H9 (cell line): ENCODE measurements around the gene AGBL4. TPM values are rescaled to one million over a fixed set of nuclear protein-coding genes. Genes with fewer than 3 reads are reported as not detected.
"Not testable (repeated sequence)": the region's sequence is repeated elsewhere in the genome, so short reads cannot be mapped to it uniquely, and the experiment has no call there.

Source experiments
- DNase-seq: peaks from one replicate; pipeline ENCODE4 v3.0.0-alpha.2; 2017
- H2AFZ ChIP-seq: one replicate; pipeline ENCODE4 v1.6.1; 2013; ENCODE audit warnings: mild to moderate bottlenecking, low read length, control low read depth, moderate library complexity
- H2AK5ac ChIP-seq: 2 replicates; pipeline ENCODE4 v1.6.1; 2013; ENCODE audit warnings: low read length, control low read depth, mixed read lengths; ENCODE audit not compliant: insufficient read length
- H2BK120ac ChIP-seq: one replicate; pipeline ENCODE4 v1.6.1; 2013; ENCODE audit warnings: low read depth, mild to moderate bottlenecking, low read length, control low read depth, inconsistent platforms; ENCODE audit not compliant: poor library complexity, severe bottlenecking
- H2BK12ac ChIP-seq: 2 replicates; pipeline ENCODE4 v1.6.1; 2013; ENCODE audit warnings: low read length, control low read depth, mixed read lengths, low read depth; ENCODE audit not compliant: insufficient read length
- H2BK15ac ChIP-seq: 2 replicates; pipeline ENCODE4 v1.6.1; 2013; ENCODE audit warnings: low read depth, low read length, control low read depth
- H2BK20ac ChIP-seq: one replicate; pipeline ENCODE4 v1.6.1; 2013; ENCODE audit warnings: low read depth, mild to moderate bottlenecking, low read length, control low read depth, inconsistent platforms; ENCODE audit not compliant: poor library complexity, severe bottlenecking
- H2BK5ac ChIP-seq: 2 replicates; pipeline ENCODE4 v1.6.1; 2013; ENCODE audit warnings: low read length, control low read depth, mixed read lengths; ENCODE audit not compliant: insufficient read length
- H3K14ac ChIP-seq: 2 replicates; pipeline ENCODE4 v1.6.1; 2013; ENCODE audit warnings: low read length, control low read depth; ENCODE audit not compliant: insufficient read depth
- H3K18ac ChIP-seq: 2 replicates; pipeline ENCODE4 v1.6.1; 2013; ENCODE audit warnings: low read depth, mild to moderate bottlenecking, mixed read lengths, low read length, control low read depth; ENCODE audit not compliant: insufficient read length
- H3K23ac ChIP-seq: 2 replicates; pipeline ENCODE4 v1.6.1; 2013; ENCODE audit warnings: low read length, control low read depth, mixed read lengths, low read depth; ENCODE audit not compliant: insufficient read length
- H3K23me2 ChIP-seq: 2 replicates; pipeline ENCODE4 v1.6.1; 2013; ENCODE audit warnings: low read depth, mild to moderate bottlenecking, mixed read lengths, low read length, control low read depth; ENCODE audit not compliant: insufficient read length, poor library complexity, severe bottlenecking
- H3K27ac ChIP-seq: 2 replicates; pipeline ENCODE4 v1.5.1; 2013; ENCODE audit warnings: low read length, control low read depth, mixed read lengths, low read depth; ENCODE audit not compliant: insufficient read length
- H3K27me3 ChIP-seq: 2 replicates; pipeline ENCODE4 v1.6.1; 2013; ENCODE audit warnings: low read length, control low read depth, inconsistent platforms; ENCODE audit not compliant: insufficient read depth
- H3K4ac ChIP-seq: 2 replicates; pipeline ENCODE4 v1.6.1; 2013; ENCODE audit warnings: low read depth, mild to moderate bottlenecking, control low read depth, inconsistent platforms, low read length, moderate library complexity
- H3K4me1 ChIP-seq: 2 replicates; pipeline ENCODE4 v1.6.1; 2013; ENCODE audit warnings: low read length, control low read depth, inconsistent platforms; ENCODE audit not compliant: insufficient read depth
- H3K4me2 ChIP-seq: 2 replicates; pipeline ENCODE4 v1.6.1; 2013; ENCODE audit warnings: low read length, control low read depth, mixed read lengths; ENCODE audit not compliant: insufficient read length, insufficient read depth
- H3K56ac ChIP-seq: 2 replicates; pipeline ENCODE4 v1.6.1; 2013; ENCODE audit warnings: low read depth, mild to moderate bottlenecking, mixed read lengths, low read length, control low read depth; ENCODE audit not compliant: insufficient read length
- H3K79me1 ChIP-seq: 2 replicates; pipeline ENCODE4 v1.6.1; 2013; ENCODE audit warnings: low read depth, mild to moderate bottlenecking, moderate library complexity, low read length, control low read depth, inconsistent platforms; ENCODE audit not compliant: insufficient read depth, poor library complexity, severe bottlenecking
- H3K79me2 ChIP-seq: 2 replicates; pipeline ENCODE4 v1.6.1; 2013; ENCODE audit warnings: low read length, control low read depth, inconsistent platforms; ENCODE audit not compliant: insufficient read depth
- H3K9ac ChIP-seq: 2 replicates; pipeline ENCODE4 v1.6.1; 2013; ENCODE audit warnings: low read length, control low read depth, mixed read lengths; ENCODE audit not compliant: insufficient read length; ENCODE audit errors: extremely low read depth
- H3K9me3 ChIP-seq: one replicate; pipeline ENCODE4 v1.6.1; 2013; ENCODE audit warnings: low read depth, low read length, inconsistent platforms; ENCODE audit not compliant: control insufficient read depth
- H3T11ph ChIP-seq: one replicate; pipeline ENCODE4 v1.6.1; 2013; ENCODE audit warnings: mild to moderate bottlenecking, low read length, control low read depth, inconsistent platforms
- H4K20me1 ChIP-seq: one replicate; pipeline ENCODE4 v1.6.1; 2013; ENCODE audit not compliant: control insufficient read depth, insufficient read length, insufficient read depth
- H4K5ac ChIP-seq: 2 replicates; pipeline ENCODE4 v1.6.1; 2013; ENCODE audit warnings: low read depth, mild to moderate bottlenecking, mixed read lengths, low read length, control low read depth; ENCODE audit not compliant: insufficient read length
- H4K8ac ChIP-seq: replicated peaks from 2 replicates; pipeline ENCODE4 v1.6.1; 2013; ENCODE audit warnings: low read length, control low read depth, mixed read lengths, low read depth; ENCODE audit not compliant: insufficient read length
- H4K91ac ChIP-seq: 2 replicates; pipeline ENCODE4 v1.6.1; 2013; ENCODE audit warnings: low read depth, mild to moderate bottlenecking, moderate library complexity, mixed read lengths, low read length, control low read depth; ENCODE audit not compliant: insufficient read length
- H3K27ac Mint-ChIP-seq, 3 experiments: 2 replicates in 2 of 3; 3 replicates in 1 of 3; pipeline ENCODE4 v1.8.0; 2020 to 2021; ENCODE audit warnings: mixed read lengths in 3 of 3, mild to moderate bottlenecking in 1 of 3, moderate library complexity in 1 of 3
- H3K27me3 Mint-ChIP-seq: 2 replicates; pipeline ENCODE4 v1.8.0; 2021; ENCODE audit warnings: low read depth, mild to moderate bottlenecking, moderate library complexity, mixed read lengths
- H3K36me3 Mint-ChIP-seq, 3 experiments: 2 replicates in 2 of 3; 3 replicates in 1 of 3; pipeline ENCODE4 v1.8.0; 2020 to 2021; ENCODE audit warnings: low read depth in 3 of 3, mixed read lengths in 3 of 3; ENCODE audit not compliant: insufficient read depth in 1 of 3
- H3K4me1 Mint-ChIP-seq, 2 experiments: 2 replicates each; pipeline ENCODE4 v1.8.0; 2020; ENCODE audit warnings: mixed read lengths in 2 of 2
- H3K4me3 Mint-ChIP-seq, 2 experiments: 2 replicates in 1 of 2; 3 replicates in 1 of 2; pipeline ENCODE4 v1.8.0; 2020 to 2021; ENCODE audit warnings: mild to moderate bottlenecking in 2 of 2, mixed read lengths in 2 of 2, moderate library complexity in 1 of 2
- H3K9me3 Mint-ChIP-seq, 2 experiments: 2 replicates in 1 of 2; 3 replicates in 1 of 2; pipeline ENCODE4 v1.8.0; 2020; ENCODE audit warnings: mild to moderate bottlenecking in 2 of 2, mixed read lengths in 2 of 2, moderate library complexity in 1 of 2
- CTCF ChIP-seq: fragments of 200-600 bp; sonication (generic); conservative IDR thresholded peaks from 3 replicates; pipeline ENCODE4 v1.8.0; 2021; ENCODE audit warnings: antibody characterized with exemption, mild to moderate bottlenecking
- WGBS: extraction: QIAGEN DNeasy Blood & Tissue Kit; methylation state at CpG from one replicate; pipeline ENCODE4 v1.1.7; 2013; ENCODE audit warnings: missing lambda C conversion rate, low lambda C conversion rate, mixed read lengths; ENCODE audit not compliant: insufficient read length; ENCODE audit errors: extremely low coverage; 5-methylcytosine and 5-hydroxymethylcytosine counted together
- total RNA-seq: library from RNA; stranded (reverse); gene quantifications from 2 replicates; pipeline ENCODE4 v1.2.1, GENCODE V29; 2021

AGBL4 gene
- total RNA-seq, 1 experiment from 2014 or later: not detected

GRCh38 chr1:48523558-48523957 lies 1500.2 kb downstream of the AGBL4 start:
- H3K9me3 Mint-ChIP-seq: no peaks in the 10 kb centered on the region; a peak in 2 of 5 replicates
- Histone ChIP-seq H2BK12ac (no peak overlapping the region), H3K27ac (no peak overlapping the region), H4K5ac (no peak overlapping the region), H4K8ac (no peak overlapping the region), H2BK120ac (no peak overlapping the region), H3K79me2 (no peaks in the 10 kb centered on the region), H3K4me2 (no peak overlapping the region), H2AK5ac (no peak overlapping the region), H3K9me3 (no peaks in the 10 kb centered on the region), H3K23me2 (no peaks in the 10 kb centered on the region), H3K23ac (no peak overlapping the region), H3K14ac (no peak overlapping the region), H3K4me1 (no peaks in the 10 kb centered on the region), H2BK15ac (no peak overlapping the region), H3K79me1 (no peaks in the 10 kb centered on the region), H4K91ac (no peak overlapping the region), H3K56ac (no peak overlapping the region), H3K4ac (no peak overlapping the region), H3K18ac (no peak overlapping the region), H4K20me1 (no peaks in the 10 kb centered on the region), H2AFZ (no peak overlapping the region), H3T11ph (no peak overlapping the region), H3K9ac (no peak overlapping the region), H2BK5ac (no peak overlapping the region), H3K27me3 (no peaks in the 10 kb centered on the region), H2BK20ac (no peak overlapping the region)
- H3K4me3 Mint-ChIP-seq: no peak overlapping the region
- DNase-seq: no peak
- no peaks in the 10 kb centered on the region for H3K36me3 Mint-ChIP-seq
- no peak overlapping the region for H3K27ac Mint-ChIP-seq
- H3K4me1 Mint-ChIP-seq: peaks cover 13 to 14% of the 10 kb centered on the region in 2 experiments
- WGBS: no CpG with 5 or more reads among the region's 3 CpGs
- peaks cover 2% of the 10 kb centered on the region; the same call in 1 of the 2 replicates for H3K27me3 Mint-ChIP-seq
- no peak for TF ChIP-seq CTCF

- H3K18ac ChIP-seq, H4K91ac ChIP-seq, H3K4me2 ChIP-seq, H2BK120ac ChIP-seq, H2BK12ac ChIP-seq, H3K27ac Mint-ChIP-seq, H3K36me3 Mint-ChIP-seq, H3K27me3 Mint-ChIP-seq, H3K79me1 ChIP-seq, H3K23me2 ChIP-seq, H3K4me1 ChIP-seq, H3K4me3 Mint-ChIP-seq, H3K9me3 ChIP-seq, H2BK20ac ChIP-seq, H3K56ac ChIP-seq, H3K9ac ChIP-seq, H4K8ac ChIP-seq, H3K23ac ChIP-seq, H4K20me1 ChIP-seq, H3K9me3 Mint-ChIP-seq, H3K27me3 ChIP-seq, H3K27ac ChIP-seq, H3K4me1 Mint-ChIP-seq, H2BK15ac ChIP-seq, H2AFZ ChIP-seq, H3K4ac ChIP-seq, H3K79me2 ChIP-seq, H4K5ac ChIP-seq, H2AK5ac ChIP-seq, H3T11ph ChIP-seq, H3K14ac ChIP-seq, H2BK5ac ChIP-seq, DNase-seq: not testable (repeated sequence)
- WGBS: no CpG with 5 or more reads among the region's 6 CpGs
Observed at GRCh38 chr1:48519896-48520295, 1503.9 kb downstream of the AGBL4 start.
